Neural cell (in vitro differentiated cells): ENCODE results near the gene IRF1.

Source experiments
- MXI1 ChIP-seq: fragments of 450-650 bp; conservative IDR thresholded peaks from 2 replicates; pipeline ENCODE4 v1.6.1; 2014; ENCODE audit warnings: antibody characterized with exemption, mild to moderate bottlenecking; ENCODE audit not compliant: poor library complexity, severe bottlenecking
- POLR2AphosphoS5 ChIP-seq: IDR thresholded peaks from 2 replicates; pipeline ENCODE4 v1.6.1; 2012

GRCh38 chr5:132456987-132457361, 33.6 kb downstream of the IRF1 start:
- TF ChIP-seq MXI1, result no peak
- no peak for TF ChIP-seq POLR2AphosphoS5
